ENCODE measurements around the gene CDK17.
A peak's percentile ranks its signal among the peaks of the same experiment; 100 is the strongest.

Gene CDK17

GRCh38 chr12:96239711-96240635, 160.3 kb downstream of the CDK17 start:
- no peak for DNase-seq (ENCODE audit: low read depth)
- no peak for TF ChIP-seq CTCF (IDR thresholded peaks at IDR 0.05; ENCODE audit: low read depth, low read length, missing control alignments)
- no peak overlapping the region for H3K4me3 ChIP-seq (ENCODE audit: low read depth, low read length)

- no peak for TF ChIP-seq CTCF (IDR thresholded peaks at IDR 0.05; ENCODE audit: low read depth, low read length, missing control alignments)
- H3K4me3 ChIP-seq (ENCODE audit: low read depth, low read length) = no peak overlapping the region
Observed at GRCh38 chr12:96238336-96239047, 161.7 kb downstream of the CDK17 start.

GRCh38 chr12:96237465-96238077, 162.7 kb downstream of the CDK17 start:
- DNase-seq (ENCODE audit: low read depth) = no peak
- H3K4me3 ChIP-seq (ENCODE audit: low read depth, low read length) = no peak overlapping the region

More at GRCh38 chr12:96238336-96239047, 161.7 kb downstream of the CDK17 start:
- DNase-seq (ENCODE audit: low read depth) = no peak

DNA sequence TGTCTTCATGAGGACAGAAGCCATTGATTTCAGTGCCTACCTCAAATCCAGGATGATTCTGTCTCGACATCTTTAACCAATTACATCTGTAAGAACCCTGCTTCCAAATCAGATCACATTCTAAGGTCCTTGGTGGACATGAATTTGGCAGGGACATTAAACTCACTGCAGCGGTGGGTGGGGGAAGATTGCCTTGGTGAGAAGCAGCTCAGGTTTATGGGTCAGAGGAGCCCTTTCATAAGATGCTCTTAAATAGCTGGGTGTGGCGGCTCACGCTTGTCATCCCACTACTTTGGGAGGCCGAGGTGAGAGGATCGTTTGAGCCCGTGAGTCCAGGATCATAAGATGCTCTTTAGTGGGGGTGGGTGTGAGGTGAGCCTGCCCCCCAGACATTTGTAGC, 163.2 kb downstream of the CDK17 start:
- DNase-seq (ENCODE audit: low read depth) = no peak
- TF ChIP-seq CTCF (IDR thresholded peaks at IDR 0.05; ENCODE audit: low read depth, low read length, missing control alignments) = no peak
- no peak overlapping the region for H3K4me3 ChIP-seq (ENCODE audit: low read depth, low read length)

More at GRCh38 chr12:96237465-96238077, 162.7 kb downstream of the CDK17 start:
- TF ChIP-seq CTCF (IDR thresholded peaks at IDR 0.05; ENCODE audit: low read depth, low read length, missing control alignments) = no peak

GRCh38 chr12:96236221-96236822, 163.9 kb downstream of the CDK17 start:
- peak; percentile 18 for TF ChIP-seq CTCF (IDR thresholded peaks at IDR 0.05; ENCODE audit: low read depth, low read length, missing control alignments)
- H3K4me3 ChIP-seq (ENCODE audit: low read depth, low read length) = no peak overlapping the region
- DNase-seq (ENCODE audit: low read depth) = no peak

DNA sequence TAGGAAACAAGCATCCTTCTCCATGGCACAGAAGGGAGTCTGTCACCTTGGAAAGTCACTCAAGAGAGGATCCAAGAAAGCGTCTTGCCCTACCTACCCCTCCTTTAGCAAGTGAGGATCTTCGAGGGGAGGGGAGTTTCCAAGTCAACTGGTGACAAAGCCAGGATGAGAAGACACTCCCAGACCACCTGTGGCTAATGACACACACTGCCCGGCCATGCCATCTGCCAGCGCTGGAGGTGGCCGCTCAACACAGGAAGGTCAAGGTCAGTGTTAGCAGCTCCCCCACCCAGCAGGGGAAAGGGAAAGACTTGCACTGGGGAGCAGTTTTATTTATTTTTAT, 164.8 kb downstream of the CDK17 start:
- no peak for TF ChIP-seq CTCF (IDR thresholded peaks at IDR 0.05; ENCODE audit: low read depth, low read length, missing control alignments)
- no peak overlapping the region for H3K4me3 ChIP-seq (ENCODE audit: low read depth, low read length)
- DNase-seq (ENCODE audit: low read depth) = no peak
